A673 (cell line): Measurements from ENCODE around the gene UBA52.

Experiments
- CTCF ChIP-seq: fragments of 300-800, 200-600 bp; sonication (generic); conservative IDR thresholded peaks from 2 replicates; pipeline ENCODE4 v1.5.1; 2017; ENCODE audit warnings: low read depth, mild to moderate bottlenecking, antibody characterized with exemption, low read length, moderate library complexity, mixed read lengths
- EZH2 ChIP-seq: fragments of 200-600 bp; sonication (generic); IDR thresholded peaks from 2 replicates; pipeline ENCODE4 v1.6.1; 2017; ENCODE audit warnings: borderline replicate concordance, low read depth, mild to moderate bottlenecking, mixed read lengths, antibody characterized with exemption, low read length; ENCODE audit not compliant: poor library complexity, severe bottlenecking

- no peak for TF ChIP-seq CTCF
- no peak for TF ChIP-seq EZH2
These were observed 47.8 kb upstream of the UBA52 start for GRCh38 chr19:18523841-18524240.
